ENCODE measurements around the gene MELK. TPM values are rescaled to one million over a fixed set of nuclear protein-coding genes. Genes with fewer than 3 reads are reported as not detected.
"Not testable (repeated sequence)": the region's sequence is repeated elsewhere in the genome, so short reads cannot be mapped to it uniquely, and the experiment has no call there.

MELK gene
- total RNA-seq: 0.64 TPM
- long read RNA-seq: 0 reads

DNA sequence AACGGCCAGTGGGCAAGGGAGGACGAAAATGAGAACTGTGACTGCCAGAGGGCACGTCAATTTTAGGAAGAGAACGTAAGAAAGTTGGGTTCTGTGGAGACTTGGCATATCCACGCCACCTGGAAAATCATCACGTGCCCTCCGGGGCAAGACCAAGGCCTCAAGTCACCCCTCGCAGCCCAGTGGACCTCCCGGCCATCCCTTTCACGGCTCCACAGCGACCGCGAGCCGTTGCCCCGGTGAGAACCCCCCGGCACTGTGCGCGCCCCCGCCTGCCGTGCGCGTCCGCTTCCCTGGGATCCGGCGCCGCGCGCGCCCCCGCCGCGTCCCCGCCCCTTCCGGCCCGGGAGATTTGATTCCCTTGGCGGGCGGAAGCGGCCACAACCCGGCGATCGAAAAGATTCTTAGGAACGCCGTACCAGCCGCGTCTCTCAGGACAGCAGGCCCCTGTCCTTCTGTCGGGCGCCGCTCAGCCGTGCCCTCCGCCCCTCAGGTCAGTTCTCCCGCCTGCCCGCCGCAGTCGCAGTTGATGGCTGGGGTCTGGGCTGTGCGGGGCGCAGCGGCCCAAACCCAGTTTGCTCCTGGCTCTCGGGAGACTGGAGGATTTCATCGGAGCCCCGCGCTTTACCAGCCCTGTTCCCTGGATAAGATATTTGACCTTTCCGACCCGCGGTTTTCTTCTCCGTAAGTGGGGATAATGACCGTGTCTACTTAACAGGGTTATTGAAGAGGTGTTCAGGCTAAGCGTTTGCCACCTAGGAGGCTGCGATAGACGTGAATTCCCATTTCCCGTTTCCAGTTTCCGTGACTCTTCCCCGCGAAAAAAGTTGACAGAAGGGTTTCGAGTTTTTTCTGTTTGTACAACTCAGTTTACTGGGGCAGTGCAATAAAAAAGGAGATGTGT lies at the start of gene MELK:
Gene MELK, plus strand, starts transcription at position 381 of the 904 bp plus-strand sequence. CDS start 8,787 bp downstream, outside the sequence.
- peak; percentile 90 for DNase-seq
- peak; percentile 99 for ATAC-seq
- intact Hi-C loops (cut with micrococcal nuclease): no loop called here

DNA sequence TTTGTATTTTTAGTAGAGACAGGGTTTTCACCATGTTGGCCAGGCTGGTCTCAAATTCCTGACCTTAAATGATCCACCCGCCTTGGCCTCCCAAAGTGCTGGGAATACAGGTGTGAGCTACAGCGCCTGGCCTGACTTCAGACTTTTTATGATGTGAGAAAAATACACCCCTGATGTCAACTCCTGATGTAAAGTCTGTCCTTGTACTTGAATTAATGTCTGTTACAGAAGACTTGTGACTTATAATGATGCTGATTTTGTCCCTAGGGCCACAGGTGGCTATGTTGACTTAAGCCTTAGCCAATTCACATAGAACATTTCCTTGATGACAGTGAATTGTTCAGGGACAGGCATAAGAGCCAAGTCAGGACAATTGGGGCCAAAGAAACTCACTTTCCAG lies 42.5 kb upstream of the MELK start:
- intact Hi-C loops (cut with micrococcal nuclease): no loop called here
- ATAC-seq: no peak

DNA sequence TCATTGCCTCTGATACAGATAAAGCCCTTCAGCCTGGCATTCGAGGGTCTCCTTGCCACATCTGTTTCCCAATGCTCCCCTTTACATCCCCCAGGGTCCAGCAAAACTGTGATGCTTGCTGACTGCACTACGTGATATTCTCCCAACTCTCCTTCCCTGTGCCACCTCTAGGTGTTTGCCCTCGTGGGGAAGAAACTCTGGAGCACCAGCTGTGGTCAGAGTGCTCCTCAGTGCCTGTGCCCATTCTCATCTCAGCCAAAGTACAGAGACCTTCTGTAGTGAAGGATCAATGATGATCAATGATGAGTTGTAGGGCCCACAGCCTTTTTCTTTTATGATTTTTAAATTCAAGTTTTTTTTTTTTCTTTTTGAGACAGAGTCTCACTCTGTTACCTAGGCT lies 40.3 kb upstream of the MELK start:
- no peak for DNase-seq
- ATAC-seq: no peak
- intact Hi-C loops (cut with micrococcal nuclease): no loop called here

More for the DNA sequence above, 42.5 kb upstream of the MELK start:
- DNase-seq: no peak

DNA sequence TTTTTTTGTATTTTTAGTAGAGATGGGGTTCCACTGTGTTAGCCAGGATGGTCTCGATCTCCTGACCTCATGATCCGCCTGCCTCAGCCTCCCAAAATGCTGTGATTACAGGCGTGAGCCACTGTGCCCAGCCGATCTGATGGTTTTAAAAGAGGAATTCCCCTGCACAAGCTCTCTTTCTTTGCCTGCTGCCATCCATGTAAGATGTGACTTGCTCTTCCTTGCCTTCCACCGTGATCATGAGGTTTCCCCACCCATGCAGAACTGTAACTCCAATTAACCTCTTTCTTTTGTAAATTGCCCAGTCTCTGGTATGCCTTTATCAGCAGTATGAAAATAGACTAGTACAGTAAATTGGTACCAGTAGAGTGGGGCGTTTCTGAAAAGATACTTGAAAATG lies 39.0 kb upstream of the MELK start:
- ATAC-seq; intact Hi-C loops (cut with micrococcal nuclease): not testable (repeated sequence)

DNA sequence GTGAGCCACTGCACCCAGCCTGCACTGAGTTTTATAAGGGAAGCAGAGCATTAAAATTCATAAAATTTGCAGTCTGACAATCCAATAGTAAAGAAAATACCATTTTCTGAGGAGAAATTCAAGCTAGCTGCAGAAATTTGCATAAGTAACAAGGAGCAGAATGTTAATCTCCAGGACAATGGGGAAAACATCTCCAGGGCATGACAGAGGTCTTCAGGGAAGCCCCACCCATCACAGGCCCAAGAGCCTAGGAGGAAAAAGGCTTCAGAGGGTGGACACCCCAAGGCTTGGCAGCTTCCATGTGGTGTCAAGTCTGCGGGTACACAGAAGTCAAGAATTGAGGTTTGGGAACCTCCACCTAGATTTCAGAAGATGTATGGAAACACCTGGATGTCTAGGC lies 37.6 kb upstream of the MELK start:
- intact Hi-C loops (cut with micrococcal nuclease): no loop called here
- no peak for ATAC-seq
- no peak for DNase-seq

More for the DNA sequence above, 39.0 kb upstream of the MELK start:
- DNase-seq: not testable (repeated sequence)

DNA sequence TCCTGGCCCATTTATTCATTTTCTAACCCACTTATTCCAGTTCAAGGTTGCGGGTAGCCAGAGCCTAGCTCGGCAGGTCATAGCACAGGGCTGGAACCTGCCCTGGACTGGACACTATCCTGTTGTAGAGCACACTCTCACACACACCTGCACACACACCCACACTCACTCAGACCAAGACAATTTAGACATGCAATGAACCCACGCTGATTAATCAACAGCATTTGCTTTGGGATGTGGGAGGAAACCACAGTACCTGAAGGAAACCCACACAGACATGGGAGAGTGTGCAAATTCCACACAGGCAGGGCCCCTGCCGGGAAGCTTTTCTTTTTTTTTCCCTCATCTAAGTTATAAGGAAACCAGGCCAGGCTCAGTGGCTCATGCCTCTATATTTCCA lies 34.8 kb upstream of the MELK start:
- intact Hi-C loops (cut with micrococcal nuclease): no loop called here
- DNase-seq: no peak
- no peak for ATAC-seq

DNA sequence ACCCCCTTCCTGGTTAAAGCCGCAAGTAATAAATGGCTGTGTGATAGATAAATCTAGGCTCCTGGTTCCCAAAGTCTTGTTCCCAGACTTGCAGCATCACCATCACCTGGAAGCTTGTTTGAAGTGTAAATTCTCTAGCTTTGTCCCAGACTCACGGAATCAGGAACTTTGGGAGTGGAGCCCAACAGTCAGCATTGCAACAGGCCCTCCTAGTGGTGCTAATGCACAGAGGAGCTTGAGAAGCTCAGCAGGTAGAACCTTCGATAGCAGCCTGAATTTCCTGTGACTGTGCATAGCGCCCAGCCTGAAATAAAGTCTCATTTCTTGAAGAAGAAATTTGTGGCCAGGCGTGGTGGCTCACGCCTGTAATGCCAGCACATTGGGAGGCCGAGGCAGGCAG lies 30.3 kb upstream of the MELK start:
- ATAC-seq: no peak
- DNase-seq: no peak
- intact Hi-C loops (cut with micrococcal nuclease): no loop called here

DNA sequence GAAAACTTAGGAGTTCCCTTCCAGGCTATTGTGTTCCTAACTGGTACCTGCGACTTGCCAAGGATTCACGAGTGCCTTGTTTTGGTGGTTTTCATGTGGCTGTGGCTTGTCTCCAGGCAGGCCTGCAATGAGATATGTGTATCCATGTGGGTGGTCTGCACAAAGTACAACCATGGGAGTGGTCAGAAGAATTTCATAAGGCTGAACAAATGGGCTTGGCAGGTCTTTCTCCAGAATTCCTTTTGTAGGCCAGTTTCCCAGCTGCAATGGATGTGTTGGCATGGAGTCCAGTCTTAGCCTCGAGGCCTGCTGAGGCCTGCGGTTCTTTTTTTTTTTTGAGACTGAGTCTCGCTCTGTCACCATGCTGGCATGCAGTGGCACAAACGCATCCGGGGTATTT lies 28.8 kb upstream of the MELK start:
- intact Hi-C loops (cut with micrococcal nuclease): no loop called here
- peak; percentile 78 for ATAC-seq

DNA sequence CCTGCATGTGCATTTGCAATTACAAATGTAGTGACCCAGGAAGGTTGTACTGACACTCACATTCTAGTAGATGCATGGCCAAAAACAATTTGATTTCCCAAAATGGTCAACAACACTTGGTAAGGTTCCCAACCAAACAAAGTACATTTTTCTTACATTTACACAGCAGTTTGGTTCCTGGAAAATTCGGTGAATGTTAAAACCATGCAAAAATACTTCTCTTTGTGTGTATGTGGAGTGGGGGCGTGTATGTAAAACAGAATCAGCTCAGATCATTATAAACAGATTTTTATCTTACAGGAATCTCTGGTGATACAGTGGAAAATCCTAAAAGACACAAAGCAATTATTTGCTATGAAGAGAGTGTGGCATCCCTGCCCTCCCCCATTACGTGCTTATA lies 25.1 kb upstream of the MELK start:
- no peak for ATAC-seq
- intact Hi-C loops (cut with micrococcal nuclease): no loop called here
- no peak for DNase-seq

More for the DNA sequence above, 28.8 kb upstream of the MELK start:
- DNase-seq: no peak

DNA sequence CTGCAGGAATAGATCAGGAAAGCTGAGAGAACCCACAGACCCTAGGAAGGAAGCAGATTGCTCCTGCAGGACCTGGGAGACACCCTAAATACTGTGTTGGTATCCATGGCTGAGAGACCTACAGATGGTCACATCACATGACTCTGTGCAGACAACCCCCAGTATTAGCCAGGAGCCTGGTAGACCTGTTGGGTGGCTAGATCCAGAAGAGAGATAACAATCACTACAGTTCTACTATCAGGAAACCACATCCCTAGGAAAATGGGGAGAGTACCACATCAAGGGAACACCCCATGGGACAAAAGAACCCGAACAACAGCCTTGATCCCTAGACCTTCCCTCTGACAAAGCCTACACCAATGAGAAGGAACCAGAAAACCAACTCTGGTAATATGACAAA lies 24.2 kb upstream of the MELK start:
- intact Hi-C loops (cut with micrococcal nuclease): no loop called here

DNA sequence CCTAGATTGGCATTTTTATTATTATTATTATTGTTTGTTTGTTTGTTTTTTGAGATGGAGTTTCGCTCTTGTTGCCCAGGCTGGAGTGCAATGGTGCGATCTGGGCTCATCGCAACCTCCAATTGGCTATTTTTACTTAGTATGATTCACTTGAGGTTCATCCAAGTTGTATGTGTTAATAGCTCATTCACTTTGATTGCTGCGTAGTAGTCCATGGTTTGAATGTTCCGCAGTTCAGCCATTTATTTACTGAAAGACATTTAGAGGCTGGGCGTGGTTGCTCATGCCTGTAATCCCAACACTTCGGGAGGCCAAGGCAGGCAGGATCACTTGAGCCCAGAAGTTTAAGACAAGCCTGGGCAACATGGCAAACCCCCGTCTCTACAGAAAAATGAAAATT lies 22.6 kb upstream of the MELK start:
- ATAC-seq: no peak
- no peak for DNase-seq
- intact Hi-C loops (cut with micrococcal nuclease): loop anchor here (10.0 kb wide), 1 partner anchor 55 kb away; no protein-coding TSS in a partner anchor

More for the DNA sequence above, 24.2 kb upstream of the MELK start:
- ATAC-seq (no peak), DNase-seq (no peak)

DNA sequence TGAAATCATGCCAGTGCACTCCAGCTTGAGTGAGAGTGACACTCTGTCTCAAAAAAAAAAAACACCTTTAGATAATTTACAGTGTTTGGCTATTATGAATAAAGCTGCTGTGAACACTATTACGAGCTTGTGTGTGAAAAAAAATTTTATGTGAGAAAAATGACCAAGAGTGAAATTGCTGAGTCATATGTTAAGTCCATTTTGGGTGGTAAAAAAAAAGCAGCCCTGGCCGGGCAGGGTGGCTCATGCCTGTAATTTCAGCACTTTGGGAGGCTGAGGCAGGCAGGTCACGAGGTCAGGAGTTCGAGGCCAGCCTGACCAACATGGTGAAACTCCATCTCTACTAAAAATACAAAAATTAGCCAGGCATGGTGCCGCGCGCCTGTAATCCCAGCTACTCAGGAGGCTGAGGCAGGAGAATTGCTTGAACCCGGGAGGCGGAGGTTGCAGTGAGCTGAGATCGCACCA lies 22.0 kb upstream of the MELK start:
- not testable (repeated sequence) for DNase-seq, ATAC-seq
- intact Hi-C loops (cut with micrococcal nuclease): loop anchor here (10.0 kb wide), 1 partner anchor 56 kb away; no protein-coding TSS in a partner anchor

DNA sequence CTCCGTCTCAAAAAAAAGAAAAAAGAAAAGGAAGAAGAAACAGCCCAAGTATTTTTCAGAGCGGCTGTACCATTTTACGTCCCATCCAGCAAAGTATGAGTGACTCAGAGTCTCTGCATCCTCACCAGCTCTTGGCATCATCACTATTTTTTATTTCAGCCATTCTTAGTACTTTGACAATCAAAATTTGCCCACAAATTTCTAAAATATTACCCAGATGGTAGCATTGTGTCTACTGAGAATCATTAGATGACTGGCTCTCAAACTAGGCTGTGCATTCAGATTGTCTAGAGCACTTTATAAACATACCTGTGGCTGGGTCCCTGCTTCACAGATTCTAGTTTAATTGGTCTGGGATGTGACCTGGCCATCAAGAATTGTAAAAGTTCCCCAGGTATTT lies 21.6 kb upstream of the MELK start:
- no peak for DNase-seq
- intact Hi-C loops (cut with micrococcal nuclease): loop anchor here (10.0 kb wide), 1 partner anchor 56 kb away; no protein-coding TSS in a partner anchor
- ATAC-seq: no peak

DNA sequence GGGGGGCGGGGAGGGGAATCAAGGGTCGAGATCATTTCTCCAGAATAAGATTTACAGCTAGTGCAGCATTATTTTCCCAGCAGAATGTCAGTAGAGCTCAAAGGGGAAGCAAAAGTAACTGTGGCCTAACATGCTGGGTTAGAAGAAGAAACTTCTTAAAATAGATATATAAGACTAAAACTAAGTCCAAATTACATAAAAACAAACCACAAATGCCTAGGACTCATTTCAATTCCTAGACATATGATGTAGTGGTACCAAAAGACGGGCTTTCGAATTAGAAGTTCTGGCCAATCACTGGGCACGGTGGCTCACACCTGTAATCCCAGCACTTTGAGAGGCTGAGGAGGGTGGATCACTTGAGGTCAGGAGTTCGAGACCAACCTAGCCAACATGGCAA lies 20.8 kb upstream of the MELK start:
- DNase-seq: no peak
- intact Hi-C loops (cut with micrococcal nuclease): loop anchor here (10.0 kb wide), 1 partner anchor 57 kb away; no protein-coding TSS in a partner anchor
- no peak for ATAC-seq

DNA sequence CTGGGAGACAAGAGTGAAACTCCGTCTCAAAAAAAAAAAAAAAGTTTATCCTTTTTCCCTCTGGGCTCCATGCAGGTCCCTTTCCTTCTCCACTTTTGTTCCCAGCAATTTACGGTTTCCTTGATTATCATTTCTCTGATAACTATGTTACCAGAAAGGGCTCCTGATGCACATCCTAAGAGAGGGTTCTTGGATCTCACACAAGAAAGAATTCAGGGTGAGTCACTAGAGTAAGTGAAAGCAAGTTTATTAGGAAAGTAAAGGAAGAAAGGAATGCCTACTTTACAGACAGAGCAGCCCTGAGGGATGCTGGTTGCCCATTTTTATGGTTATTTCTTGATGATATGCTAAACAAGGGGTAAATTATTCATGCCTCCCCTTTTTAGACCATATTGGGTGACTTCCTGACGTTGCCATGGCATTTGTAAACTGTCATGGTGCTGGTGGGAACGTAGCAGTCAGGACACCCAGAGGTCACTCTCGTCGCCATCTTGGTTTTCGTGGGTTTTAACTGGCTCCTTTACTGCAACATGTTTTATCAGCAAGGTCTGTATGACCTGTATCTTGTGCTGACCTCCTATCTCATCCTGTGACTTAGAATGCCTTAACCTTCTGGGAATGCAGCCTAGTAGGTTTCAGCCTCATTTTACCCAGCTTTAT lies 13.5 kb upstream of the MELK start:
- DNase-seq (no peak), ATAC-seq (no peak)
- intact Hi-C loops (cut with micrococcal nuclease): loop anchor here (10.0 kb wide), 1 partner anchor 64 kb away; no protein-coding TSS in a partner anchor

DNA sequence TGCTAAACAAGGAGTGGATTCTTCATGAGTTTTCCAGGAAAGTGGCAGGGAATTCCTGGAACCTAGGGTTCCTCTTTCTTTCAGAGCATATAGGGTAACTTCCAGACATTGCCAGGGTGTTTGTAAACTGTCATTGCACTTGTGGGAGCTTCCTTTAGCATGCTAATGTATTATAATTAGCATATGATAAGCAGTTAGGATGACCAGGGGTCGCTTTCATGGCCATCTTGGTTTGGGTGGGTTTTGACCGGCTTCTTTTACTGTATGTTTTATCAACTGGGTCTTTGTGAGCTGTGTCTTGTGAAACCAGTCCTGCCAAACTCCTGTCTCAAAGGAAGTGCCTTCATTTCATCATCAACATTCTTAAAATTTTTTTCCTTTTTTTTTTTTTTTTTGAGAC lies 11.9 kb upstream of the MELK start:
- no peak for DNase-seq
- ATAC-seq: no peak
- intact Hi-C loops (cut with micrococcal nuclease): no loop called here

DNA sequence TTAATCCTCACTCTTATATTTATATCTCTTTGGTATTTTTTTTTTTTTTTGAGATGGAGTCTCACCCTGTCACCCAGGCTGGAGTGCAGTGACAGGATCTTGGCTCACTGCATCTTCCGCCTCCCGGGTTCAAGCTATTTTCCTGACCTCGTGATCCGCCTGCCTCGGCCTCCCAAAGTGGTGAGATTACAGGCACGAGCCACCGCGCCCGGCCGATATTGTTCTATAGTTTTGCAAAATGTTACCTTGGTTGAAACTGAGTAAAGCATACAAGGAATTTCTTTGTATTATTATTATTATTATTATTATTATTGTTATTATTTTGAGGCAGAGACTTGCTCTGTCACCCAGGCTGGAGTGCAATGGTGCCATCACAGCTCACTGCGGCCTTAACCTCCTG lies 9.9 kb upstream of the MELK start:
- ATAC-seq; intact Hi-C loops (cut with micrococcal nuclease); DNase-seq: not testable (repeated sequence)

DNA sequence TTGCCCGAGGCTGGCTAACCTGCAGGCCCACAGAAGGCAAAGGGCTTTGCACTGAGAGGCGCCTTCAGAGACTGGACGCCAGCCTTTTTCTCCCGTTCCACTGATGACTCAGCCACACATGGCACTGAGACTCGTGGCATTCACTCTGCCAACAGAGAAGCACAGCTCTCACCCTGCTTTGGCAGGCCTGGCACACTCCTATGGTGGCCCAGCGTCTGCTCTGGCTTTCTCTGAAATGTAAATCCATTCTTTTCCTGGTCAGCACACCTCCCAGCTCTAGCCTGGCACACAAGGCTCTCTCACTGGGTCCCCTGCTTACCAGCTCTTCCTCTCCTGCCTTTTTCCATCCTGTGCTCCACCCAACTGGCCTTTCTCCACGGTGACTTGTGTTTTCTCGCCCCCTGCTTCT lies 5.9 kb upstream of the MELK start:
- DNase-seq (no peak), ATAC-seq (peak; percentile 83)
- intact Hi-C loops (cut with micrococcal nuclease): no loop called here

DNA sequence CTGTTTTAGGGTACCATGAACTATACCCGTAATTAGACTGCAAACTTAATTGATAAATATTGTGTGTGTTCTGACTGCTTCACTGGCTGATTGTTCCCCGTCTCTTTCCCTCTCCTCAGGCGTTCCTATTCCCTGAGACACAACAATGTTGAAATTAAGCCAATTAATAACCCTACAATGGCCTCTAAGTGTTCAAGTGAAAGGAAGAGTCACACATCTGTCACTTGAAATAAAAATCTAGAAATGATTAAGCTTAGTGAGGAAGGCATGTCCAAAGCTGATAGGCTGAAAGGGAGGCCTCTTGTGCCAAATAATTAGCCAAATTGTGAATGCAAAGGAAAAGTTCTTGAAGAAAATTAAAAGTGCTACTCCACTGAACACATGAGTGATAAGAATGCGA lies 4.0 kb upstream of the MELK start:
- ATAC-seq; intact Hi-C loops (cut with micrococcal nuclease); DNase-seq: not testable (repeated sequence)

DNA sequence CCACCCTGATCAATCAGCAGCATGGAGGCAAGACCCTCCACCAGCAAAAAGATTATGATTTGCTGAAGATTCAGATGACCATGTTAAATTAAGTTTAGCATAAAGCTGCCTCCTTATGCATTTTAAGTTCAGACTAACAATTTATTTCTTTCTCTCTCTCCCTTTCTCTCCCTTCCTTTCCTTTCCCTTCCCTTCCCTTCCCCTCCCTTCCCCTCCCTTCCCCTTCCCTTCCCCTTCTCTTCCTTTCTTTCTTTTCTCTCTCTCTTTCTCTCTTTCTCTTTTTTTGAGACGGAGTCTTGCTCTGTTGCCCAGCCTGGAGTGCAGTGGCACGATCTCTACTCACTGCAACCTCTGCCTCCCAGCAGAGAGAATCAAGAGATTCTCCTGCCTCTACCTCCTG lies 1.4 kb upstream of the MELK start:
- intact Hi-C loops (cut with micrococcal nuclease): no loop called here
- ATAC-seq (no peak), DNase-seq (no peak)

Measured in left ventricle myocardium superior (tissue), 1 donor.